OCI-LY7 (cell line): ENCODE results near the gene VDR. TPM values are rescaled to one million over a fixed set of nuclear protein-coding genes. Genes with fewer than 3 reads are reported as not detected.

Experiments
- BruUV-seq: library from RNA; stranded (reverse); fragments of 400-500 nt; replicated peaks from 2 replicates; lab custom pipeline; 2021; lab: Mats Ljungman, UMichigan
- CTCF ChIA-PET: fragments of 300-600 bp; sonication (Branson Sonifier 250); formaldehyde crosslinking; loops from one replicate; lab custom pipeline; 2022; ENCODE audit warnings: antibody characterized with exemption; ENCODE audit not compliant: unreplicated experiment; lab: Charles Lee
- POLR2A ChIA-PET: fragments of 300-600 bp; sonication (Branson Sonifier 250); formaldehyde crosslinking; loops from one replicate; lab custom pipeline; 2022; ENCODE audit warnings: antibody characterized with exemption; lab: Charles Lee
- DNase-seq: peaks from one replicate; pipeline ENCODE4 v3.0.0-alpha.2; 2015; ENCODE audit warnings: low spot score
- H2AFZ ChIP-seq: fragments of 200-600 bp; sonication (generic), shearing (Covaris generic); 2 replicates; pipeline ENCODE4 v1.6.1; 2014; ENCODE audit warnings: mild to moderate bottlenecking, antibody characterized with exemption, low read length, moderate library complexity
- H3K27ac ChIP-seq: fragments of 200-600 bp; sonication (generic); 2 replicates; pipeline ENCODE4 v1.5.1; 2014; ENCODE audit warnings: mixed run types, low read depth, mild to moderate bottlenecking, moderate library complexity, low read length, inconsistent platforms; ENCODE audit not compliant: poor library complexity, severe bottlenecking
- H3K36me3 ChIP-seq: fragments of 200-600 bp; sonication (generic); 2 replicates; pipeline ENCODE4 v1.6.1; 2014; ENCODE audit warnings: mild to moderate bottlenecking, antibody characterized with exemption, low read length, moderate library complexity, mixed read lengths; ENCODE audit not compliant: insufficient read depth
- H3K4me1 ChIP-seq: fragments of 200-600 bp; sonication (generic); 2 replicates; pipeline ENCODE4 v1.5.1; 2014; ENCODE audit warnings: mild to moderate bottlenecking, low read length; ENCODE audit not compliant: insufficient read depth, poor library complexity, severe bottlenecking
- H3K4me2 ChIP-seq: fragments of 200-600 bp; sonication (generic); 2 replicates; pipeline ENCODE4 v1.6.1; 2014; ENCODE audit warnings: mild to moderate bottlenecking, low read length
- H3K4me3 ChIP-seq: fragments of 200-600 bp; sonication (generic); 2 replicates; pipeline ENCODE4 v1.5.1; 2014; ENCODE audit warnings: mild to moderate bottlenecking, low read depth, low read length; ENCODE audit not compliant: poor library complexity, severe bottlenecking
- H3K79me2 ChIP-seq: fragments of 200-600 bp; sonication (generic); 2 replicates; pipeline ENCODE4 v1.6.1; 2016; ENCODE audit warnings: low read depth, mild to moderate bottlenecking, low read length, moderate library complexity, mixed read lengths; ENCODE audit not compliant: insufficient read depth
- H3K9me2 ChIP-seq: fragments of 200-600 bp; sonication (generic); 2 replicates; pipeline ENCODE4 v1.6.1; 2016; ENCODE audit warnings: mild to moderate bottlenecking, low read length, mixed read lengths; ENCODE audit not compliant: insufficient read depth
- H3K9me3 ChIP-seq: fragments of 200-600 bp; sonication (generic); 2 replicates; pipeline ENCODE4 v1.6.1; 2014; ENCODE audit warnings: mild to moderate bottlenecking, mixed run types, low read length, mixed read lengths
- H4K20me1 ChIP-seq: fragments of 200-600 bp; sonication (generic); 2 replicates; pipeline ENCODE4 v1.6.1; 2014; ENCODE audit warnings: mild to moderate bottlenecking, antibody characterized with exemption, low read length, moderate library complexity, mixed read lengths; ENCODE audit not compliant: insufficient read depth
- CTCF ChIP-seq: fragments of 200-600 bp; sonication (generic); conservative IDR thresholded peaks from 2 replicates; pipeline ENCODE4 v1.5.1; 2014; ENCODE audit warnings: mild to moderate bottlenecking, antibody characterized with exemption, low read length, moderate library complexity, mixed read lengths
- EZH2phosphoT487 ChIP-seq: fragments of 200-600 bp; sonication (generic); IDR thresholded peaks from 2 replicates; pipeline ENCODE4 v1.6.1; 2018; ENCODE audit warnings: low read depth, borderline replicate concordance, mild to moderate bottlenecking, mixed run types, antibody characterized with exemption, low read length, moderate library complexity, mixed read lengths
- intact Hi-C: fragments of 100-400 bp; cut with micrococcal nuclease; formaldehyde crosslinking; loops from one replicate; pipeline ENCODE4 v1.10.0; 2022; ENCODE audit not compliant: unreplicated experiment
- total RNA-seq, 2 experiments: library from RNA; depleted of rRNA in 1 of 2; stranded (reverse); fragments of >200 nt in 1 of 2; shearing (Covaris generic) in 1 of 2; gene quantifications; 2 replicates each; pipeline ENCODE4 v1.2.3, GENCODE V29; 2014 to 2022

VDR gene
- total RNA-seq, 2 experiments from 2014 or later, result 1.9 to 5.4 TPM

GRCh38 chr12:47835006-47835830 lies 69.6 kb downstream of the VDR start:
- H2AFZ ChIP-seq, result peak overlapping the region; percentile 2; the same call in 1 of the 2 replicates
- ChIA-PET CTCF (interaction anchor here (0.6 to 10.0 kb wide), 11 partner anchors 13 to 125 kb away, joined by 3 to 133 read pairs (median 5); partner anchors contain the start of gene HDAC7), POLR2A (interaction anchor here (0.5 to 14.2 kb wide), 15 partner anchors 10 to 1172 kb away, joined by 3 to 342 read pairs (median 7); partner anchors contain the start of genes HDAC7, SLC48A1 and TMEM106C)
- H3K4me3 ChIP-seq, result peak overlapping the region; percentile 54
- TF ChIP-seq EZH2phosphoT487 (no peak), CTCF (no peak)
- no peaks in the 10 kb centered on the region for H4K20me1 ChIP-seq
- peak; percentile 91 for DNase-seq
- H3K36me3 ChIP-seq, result no peaks in the 10 kb centered on the region
- H3K9me2 ChIP-seq, result no peaks in the 10 kb centered on the region
- H3K79me2 ChIP-seq, result no peaks in the 10 kb centered on the region
- intact Hi-C loops, result loop anchor here (1.0 to 5.0 kb wide), 3 partner anchors 16 to 183 kb away; partner anchors contain the start of gene HDAC7
- peak overlapping the region; percentile 93 for H3K27ac ChIP-seq
- TSS peak; percentile 71 for BruUV-seq
- H3K9me3 ChIP-seq, result no peaks in the 10 kb centered on the region
- H3K4me2 ChIP-seq, result peak overlapping the region; percentile 81
- peaks cover 82% of the 10 kb centered on the region for H3K4me1 ChIP-seq

GRCh38 chr12:47834199-47834903 lies 70.4 kb downstream of the VDR start:
- Histone ChIP-seq H2AFZ (peak overlapping the region; percentile 59; the same call in 1 of the 2 replicates), H3K9me2 (no peaks in the 10 kb centered on the region), H3K4me3 (peak overlapping the region; percentile 54), H3K27ac (peak overlapping the region; percentile 93), H3K79me2 (no peaks in the 10 kb centered on the region), H3K4me2 (peak overlapping the region; percentile 81), H3K4me1 (peaks cover 89% of the 10 kb centered on the region), H3K36me3 (no peaks in the 10 kb centered on the region), H3K9me3 (no peaks in the 10 kb centered on the region), H4K20me1 (no peaks in the 10 kb centered on the region)
- peak; percentile 45 for DNase-seq
- TF ChIP-seq EZH2phosphoT487 (no peak), CTCF (no peak)
- ChIA-PET CTCF (interaction anchor here (0.6 to 10.0 kb wide), 9 partner anchors 10 to 93 kb away, joined by 3 to 133 read pairs (median 10); partner anchors contain the start of genes HDAC7 and SLC48A1), POLR2A (interaction anchor here (0.6 to 14.2 kb wide), 11 partner anchors 10 to 627 kb away, joined by 3 to 342 read pairs (median 7); partner anchors contain the start of genes HDAC7 and TMEM106C)
- intact Hi-C loops, result no loop called here
- BruUV-seq, result TSS peak; percentile 74
